Transverse colon (tissue), 4 donors: ENCODE results near the gene CERK. TPM values are rescaled to one million over a fixed set of nuclear protein-coding genes. Genes with fewer than 3 reads are reported as not detected.

Experiments
- DNase-seq: peaks from one replicate; pipeline ENCODE4 v3.0.0-alpha.2; 2019
- H3K27ac ChIP-seq, 4 donors: fragments of 200-600 bp; sonication (generic); 2 replicates each; pipeline ENCODE4 v1.5.1; 2016 to 2018; ENCODE audit warnings: inconsistent platforms in 4 of 4
- H3K27me3 ChIP-seq: fragments of 200-600 bp; sonication (generic); 2 replicates; pipeline ENCODE4 v1.5.1; 2017; ENCODE audit warnings: inconsistent platforms
- H3K36me3 ChIP-seq, 4 donors: fragments of 200-600 bp; sonication (generic); 2 replicates each; pipeline ENCODE4 v1.5.1; 2017 to 2019; ENCODE audit warnings: inconsistent platforms in 4 of 4
- H3K4me1 ChIP-seq, 4 donors: fragments of 200-600 bp; sonication (generic); 2 replicates each; pipeline ENCODE4 v1.5.1; 2017 to 2020; ENCODE audit warnings: inconsistent platforms in 4 of 4
- H3K4me3 ChIP-seq, 4 donors: fragments of 200-600 bp; sonication (generic); 1 replicate in 1 of 4; 2 replicates in 3 of 4; pipeline versions ENCODE4 v1.5.1 to v1.6.1; 2017 to 2019; ENCODE audit warnings: inconsistent platforms in 4 of 4
- H3K9me3 ChIP-seq, 2 donors: fragments of 200-600 bp; sonication (generic); 2 replicates each; pipeline ENCODE4 v1.5.1; 2017 to 2019; ENCODE audit warnings: inconsistent platforms in 2 of 2
- EP300 ChIP-seq: sonication (generic); formaldehyde crosslinking; IDR thresholded peaks from one replicate; pipeline ENCODE4 v1.6.1; 2017; ENCODE audit warnings: antibody characterized with exemption, low read depth
- POLR2A ChIP-seq: fragments of 450-650 bp; IDR thresholded peaks from one replicate; pipeline ENCODE4 v1.6.1; 2016; ENCODE audit warnings: antibody characterized with exemption, mild to moderate bottlenecking, moderate library complexity
- POLR2AphosphoS5 ChIP-seq, 3 donors: sonication (generic); formaldehyde crosslinking; IDR thresholded peaks; one replicate each; pipeline ENCODE4 v1.6.1; 2016; ENCODE audit warnings: antibody characterized with exemption in 3 of 3
- WGBS, 2 donors: methylation state at CpG; one replicate each; pipeline ENCODE4 v1.1.5; 2018; ENCODE audit warnings: low coverage in 1 of 2; 5-methylcytosine and 5-hydroxymethylcytosine counted together
- in situ Hi-C, 4 donors: fragments of 200-750 bp; cut with MboI; loops; one replicate each; pipeline versions ENCODE4 v1.15.0 to v1.15.1; 2017; ENCODE audit warnings: low sequenced_read_pairs in 3 of 4, low pct_ligation_motif_present in 1 of 4, low pct_unique_long_range_greater_than_20kb in 1 of 4
- intact Hi-C: fragments of 100-400 bp; cut with DNase I; formaldehyde crosslinking; loops from one replicate; pipeline ENCODE4 v1.15.1; 2023; ENCODE audit warnings: low total_unique reads
- total RNA-seq, 4 donors: library from RNA; depleted of rRNA; stranded (reverse); fragments of >200 nt; gene quantifications; one replicate each; pipeline ENCODE4 v1.1.0, GENCODE V29; 2016
- TF ChIP-seq, protein P1 (sequence below), 5 experiments: fragments of 200-600 bp in 3 of 5; fragments of 450-650 bp in 2 of 5; sonication (generic) in 3 of 5; IDR thresholded peaks; 1 replicate in 2 of 5; 2 replicates in 3 of 5; pipeline ENCODE4 v1.5.1; 2016 to 2017; ENCODE audit warnings: antibody characterized with exemption in 5 of 5, inconsistent platforms in 3 of 5, mild to moderate bottlenecking in 2 of 5, moderate library complexity in 1 of 5

CERK gene
- total RNA-seq, 4 donors from 2014 or later: 13.7 to 72.2 (median 63.5) TPM

DNA sequence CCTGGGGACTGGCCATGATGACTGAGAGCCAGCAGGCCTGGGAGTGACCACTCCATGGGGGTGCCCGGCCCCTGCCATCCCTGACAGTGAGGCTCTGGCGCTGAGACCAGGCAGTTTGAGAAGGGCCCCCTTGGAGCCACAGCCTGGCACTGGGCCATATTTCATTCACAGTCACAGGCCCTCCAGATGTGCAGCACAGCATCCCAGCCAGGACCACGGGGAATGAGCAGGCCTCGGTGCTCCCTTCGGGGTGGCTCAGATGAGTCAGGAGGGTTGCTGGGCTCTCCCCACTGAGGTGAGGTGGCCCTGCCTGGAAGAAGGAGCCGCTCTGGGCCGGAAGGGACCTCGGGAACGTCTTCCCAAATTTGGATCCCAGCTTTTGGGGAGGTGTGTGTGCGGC is 64.8 kb downstream of the CERK start:
- Histone ChIP-seq H3K9me3 (no peaks in the 10 kb centered on the region), H3K4me1 (peaks cover 0 to 15% (median 13%) of the 10 kb centered on the region in 4 donors), H3K36me3 (peaks cover 0 to 15% (median 4%) of the 10 kb centered on the region in 4 donors), H3K4me3 (no peak overlapping the region), H3K27ac (no peak overlapping the region), H3K27me3 (no peaks in the 10 kb centered on the region)
- in situ Hi-C loops (no loop called here), intact Hi-C loops (no loop called here)
- DNase-seq: no peak
- WGBS, 2 donors: 76% methylated on average over 9 of the region's 10 CpGs; no CpG with 5 or more reads in 1 of the 2 donors
- TF ChIP-seq, protein P1, sequence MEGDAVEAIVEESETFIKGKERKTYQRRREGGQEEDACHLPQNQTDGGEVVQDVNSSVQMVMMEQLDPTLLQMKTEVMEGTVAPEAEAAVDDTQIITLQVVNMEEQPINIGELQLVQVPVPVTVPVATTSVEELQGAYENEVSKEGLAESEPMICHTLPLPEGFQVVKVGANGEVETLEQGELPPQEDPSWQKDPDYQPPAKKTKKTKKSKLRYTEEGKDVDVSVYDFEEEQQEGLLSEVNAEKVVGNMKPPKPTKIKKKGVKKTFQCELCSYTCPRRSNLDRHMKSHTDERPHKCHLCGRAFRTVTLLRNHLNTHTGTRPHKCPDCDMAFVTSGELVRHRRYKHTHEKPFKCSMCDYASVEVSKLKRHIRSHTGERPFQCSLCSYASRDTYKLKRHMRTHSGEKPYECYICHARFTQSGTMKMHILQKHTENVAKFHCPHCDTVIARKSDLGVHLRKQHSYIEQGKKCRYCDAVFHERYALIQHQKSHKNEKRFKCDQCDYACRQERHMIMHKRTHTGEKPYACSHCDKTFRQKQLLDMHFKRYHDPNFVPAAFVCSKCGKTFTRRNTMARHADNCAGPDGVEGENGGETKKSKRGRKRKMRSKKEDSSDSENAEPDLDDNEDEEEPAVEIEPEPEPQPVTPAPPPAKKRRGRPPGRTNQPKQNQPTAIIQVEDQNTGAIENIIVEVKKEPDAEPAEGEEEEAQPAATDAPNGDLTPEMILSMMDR (IDR thresholded peaks at IDR 0.05): no peak
- no peak for TF ChIP-seq EP300

DNA sequence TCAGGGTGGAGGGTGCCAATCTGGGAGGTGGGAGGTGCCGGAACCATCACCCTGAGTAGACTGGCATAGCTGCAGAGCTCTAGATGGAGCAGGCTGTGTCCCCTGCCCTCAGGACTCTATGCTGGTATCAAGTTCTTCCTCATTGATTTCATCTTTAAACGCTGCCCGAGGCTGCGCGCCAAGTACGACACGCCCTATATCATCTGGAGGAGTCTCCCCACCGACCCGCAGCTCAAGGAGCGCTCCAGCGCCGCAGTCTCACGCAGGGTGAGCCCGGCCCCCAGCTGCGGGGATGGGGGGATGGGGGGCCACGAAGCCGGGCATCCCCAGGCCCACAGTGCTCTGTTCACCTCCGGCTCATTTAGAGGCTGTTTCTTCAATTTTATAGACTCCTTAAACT is 65.3 kb downstream of the CERK start:
- 55 to 61% methylated on average over 2 to 18 of the region's 18 CpGs for WGBS, 2 donors
- peak; percentile 61 for DNase-seq
- TF ChIP-seq POLR2AphosphoS5 (IDR thresholded peaks at IDR 0.05) (no peak), EP300 (no peak), POLR2A (no peak)
- TF ChIP-seq, protein P1 (IDR thresholded peaks at IDR 0.05): no peak
- H3K36me3 ChIP-seq: peaks cover 0 to 19% (median 4%) of the 10 kb centered on the region in 4 donors
- peaks cover 0 to 15% (median 13%) of the 10 kb centered on the region in 4 donors for H3K4me1 ChIP-seq
- H3K9me3 ChIP-seq: no peaks in the 10 kb centered on the region
- in situ Hi-C loops (no loop called here), intact Hi-C loops (no loop called here)
- H3K27me3 ChIP-seq: no peaks in the 10 kb centered on the region
- no peak overlapping the region for H3K27ac ChIP-seq
- H3K4me3 ChIP-seq: no peak overlapping the region

DNA sequence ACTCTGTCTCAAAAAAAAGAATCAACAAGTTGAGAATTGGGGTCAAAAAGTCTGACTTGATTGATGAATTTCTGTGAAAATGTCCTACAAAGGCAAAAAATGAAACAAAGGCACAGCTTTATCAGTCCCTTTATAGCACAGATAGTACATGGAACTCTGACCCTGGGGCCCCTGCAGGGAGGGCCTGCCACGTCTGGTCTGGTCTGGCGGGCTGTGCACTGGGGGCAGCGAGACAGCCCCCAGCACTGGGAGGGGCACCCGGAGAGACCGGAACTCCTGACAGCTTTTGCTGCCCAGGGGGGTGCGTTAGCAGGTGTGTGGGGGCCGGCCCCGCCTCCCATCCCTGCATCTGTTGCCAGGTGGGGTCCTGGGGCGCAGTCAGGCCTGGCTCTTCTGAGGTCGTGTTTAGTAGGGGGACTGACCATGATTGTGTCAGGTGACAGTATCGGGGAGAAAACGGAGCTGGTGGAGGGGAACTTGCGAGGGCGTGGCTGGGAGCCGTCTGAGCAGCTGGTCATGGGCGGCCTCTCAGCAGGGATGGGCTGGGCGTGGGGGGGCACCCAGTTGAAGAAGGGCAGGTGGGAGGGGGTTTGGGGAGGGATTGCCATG is 66.1 kb downstream of the CERK start:
- no peaks in the 10 kb centered on the region for H3K9me3 ChIP-seq
- peaks cover 0 to 15% (median 13%) of the 10 kb centered on the region in 4 donors for H3K4me1 ChIP-seq
- no peak for DNase-seq
- TF ChIP-seq POLR2AphosphoS5 (IDR thresholded peaks at IDR 0.05): no peak
- no peak for TF ChIP-seq POLR2A
- TF ChIP-seq, protein P1 (IDR thresholded peaks at IDR 0.05): no peak
- no peak for TF ChIP-seq EP300
- H3K4me3 ChIP-seq: no peak overlapping the region
- H3K36me3 ChIP-seq: peaks cover 0 to 22% (median 8%) of the 10 kb centered on the region in 4 donors
- intact Hi-C loops: no loop called here
- WGBS, 2 donors: 41 to 69% methylated on average over 4 to 12 of the region's 17 CpGs
- H3K27me3 ChIP-seq: no peaks in the 10 kb centered on the region
- H3K27ac ChIP-seq: no peak overlapping the region
- in situ Hi-C loops: no loop called here

DNA sequence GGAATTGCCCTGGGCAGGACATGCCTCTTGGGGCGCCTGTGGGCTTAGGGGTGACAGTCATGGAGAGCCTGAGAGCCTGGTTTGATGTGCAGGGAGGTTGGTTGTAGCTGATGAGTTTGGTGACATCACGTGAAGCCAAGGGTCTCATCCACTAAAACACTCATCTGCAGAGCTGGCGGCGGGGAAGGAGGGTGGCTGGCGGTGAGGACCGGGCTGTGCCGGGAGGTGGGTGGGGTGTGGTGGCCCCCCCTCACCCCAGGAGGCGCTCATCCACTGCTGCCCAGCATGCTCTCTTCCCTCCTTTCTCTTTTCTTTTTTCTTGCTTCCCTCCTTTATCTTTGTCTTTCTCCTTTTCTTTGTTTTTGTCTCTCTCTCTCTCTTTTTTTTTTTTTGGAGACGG is 68.9 kb downstream of the CERK start:
- peaks cover 0 to 15% (median 13%) of the 10 kb centered on the region in 4 donors for H3K4me1 ChIP-seq
- TF ChIP-seq, protein P1 (IDR thresholded peaks at IDR 0.05): no peak
- TF ChIP-seq POLR2A: no peak
- no peak for TF ChIP-seq EP300
- TF ChIP-seq POLR2AphosphoS5 (IDR thresholded peaks at IDR 0.05): no peak
- H3K27me3 ChIP-seq: no peaks in the 10 kb centered on the region
- intact Hi-C loops: no loop called here
- no peak for DNase-seq
- H3K9me3 ChIP-seq: no peaks in the 10 kb centered on the region
- H3K27ac ChIP-seq: no peak overlapping the region
- H3K36me3 ChIP-seq: peaks cover 0 to 31% (median 14%) of the 10 kb centered on the region in 4 donors
- in situ Hi-C loops: no loop called here
- WGBS, 2 donors: 96% methylated on average over 9 of the region's 9 CpGs; no CpG with 5 or more reads in 1 of the 2 donors
- no peak overlapping the region for H3K4me3 ChIP-seq
